Hepatocyte (in vitro differentiated cells): ENCODE data around the gene GOLGA8S.
"Not testable (repeated sequence)": the region's sequence is repeated elsewhere in the genome, so short reads cannot be mapped to it uniquely, and the experiment has no call there.

Experiments used
- EZH2 ChIP-seq: fragments of 200-600 bp; sonication (generic); IDR thresholded peaks from 2 replicates; pipeline ENCODE4 v1.6.1; 2016; ENCODE audit warnings: antibody characterized with exemption, mild to moderate bottlenecking, borderline replicate concordance
- TF ChIP-seq, protein P1 (sequence below): fragments of 200-600 bp; sonication (generic); IDR thresholded peaks from 2 replicates; pipeline ENCODE4 v1.5.1; 2016; ENCODE audit warnings: antibody characterized with exemption, mild to moderate bottlenecking; ENCODE audit not compliant: poor library complexity

GRCh38 chr15:23371134-23371533, 16.6 kb downstream of the GOLGA8S start:
- TF ChIP-seq, protein P1, sequence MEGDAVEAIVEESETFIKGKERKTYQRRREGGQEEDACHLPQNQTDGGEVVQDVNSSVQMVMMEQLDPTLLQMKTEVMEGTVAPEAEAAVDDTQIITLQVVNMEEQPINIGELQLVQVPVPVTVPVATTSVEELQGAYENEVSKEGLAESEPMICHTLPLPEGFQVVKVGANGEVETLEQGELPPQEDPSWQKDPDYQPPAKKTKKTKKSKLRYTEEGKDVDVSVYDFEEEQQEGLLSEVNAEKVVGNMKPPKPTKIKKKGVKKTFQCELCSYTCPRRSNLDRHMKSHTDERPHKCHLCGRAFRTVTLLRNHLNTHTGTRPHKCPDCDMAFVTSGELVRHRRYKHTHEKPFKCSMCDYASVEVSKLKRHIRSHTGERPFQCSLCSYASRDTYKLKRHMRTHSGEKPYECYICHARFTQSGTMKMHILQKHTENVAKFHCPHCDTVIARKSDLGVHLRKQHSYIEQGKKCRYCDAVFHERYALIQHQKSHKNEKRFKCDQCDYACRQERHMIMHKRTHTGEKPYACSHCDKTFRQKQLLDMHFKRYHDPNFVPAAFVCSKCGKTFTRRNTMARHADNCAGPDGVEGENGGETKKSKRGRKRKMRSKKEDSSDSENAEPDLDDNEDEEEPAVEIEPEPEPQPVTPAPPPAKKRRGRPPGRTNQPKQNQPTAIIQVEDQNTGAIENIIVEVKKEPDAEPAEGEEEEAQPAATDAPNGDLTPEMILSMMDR: not testable (repeated sequence)
- TF ChIP-seq EZH2: not testable (repeated sequence)
